K562 (cell line): Measurements from ENCODE around the gene DEDD. TPM values are rescaled to one million over a fixed set of nuclear protein-coding genes. Genes with fewer than 3 reads are reported as not detected.

ENCODE experiments used
- ASH1L ChIP-seq: fragments of 450-650 bp; IDR thresholded peaks from 2 replicates; pipeline ENCODE4 v1.6.1; 2018; ENCODE audit warnings: borderline replicate concordance, mild to moderate bottlenecking, low read depth; ENCODE audit not compliant: partially characterized antibody
- CBFB ChIP-seq: sonication (generic); formaldehyde crosslinking; IDR thresholded peaks from 2 replicates; pipeline ENCODE4 v1.4.0; 2020; ENCODE audit warnings: mild to moderate bottlenecking, missing genetic modification reagents
- FOSL1 ChIP-seq: fragments of 200-800 bp; sonication (Bioruptor generic); conservative IDR thresholded peaks from 2 replicates; pipeline ENCODE4 v1.6.1; 2016; ENCODE audit warnings: missing genetic modification characterization, missing compliant biosample characterization
- FOXK1 ChIP-seq: sonication (generic); formaldehyde crosslinking; IDR thresholded peaks from 2 replicates; pipeline ENCODE4 v1.8.0; 2022; ENCODE audit warnings: missing genetic modification reagents, mild to moderate bottlenecking, borderline replicate concordance
- HMBOX1 ChIP-seq: sonication (generic); IDR thresholded peaks from 2 replicates; pipeline ENCODE4 v1.6.1; 2016
- HMG20A ChIP-seq: fragments of 450-650 bp; formaldehyde crosslinking; conservative IDR thresholded peaks from 2 replicates; pipeline ENCODE4 v1.4.0; 2020; ENCODE audit warnings: mild to moderate bottlenecking, mixed read lengths
- MAFK ChIP-seq: IDR thresholded peaks from 2 replicates; pipeline ENCODE4 v1.6.1; 2011; ENCODE audit warnings: low read length, improper control_type of control experiment
- PBX2 ChIP-seq, 2 experiments: IDR thresholded peaks in 1 of 2; conservative IDR thresholded peaks in 1 of 2; 2 replicates each; pipeline ENCODE4 v1.6.1; 2016; ENCODE audit warnings: low read depth in 2 of 2, mild to moderate bottlenecking in 1 of 2, missing compliant biosample characterization in 1 of 2, missing genetic modification characterization in 1 of 2, moderate library complexity in 1 of 2
- PHF8 ChIP-seq: fragments of 200-600 bp; sonication (generic); IDR thresholded peaks from 2 replicates; pipeline ENCODE4 v1.6.1; 2012; ENCODE audit warnings: mixed run types, mild to moderate bottlenecking, inconsistent platforms, low read length, moderate library complexity, borderline replicate concordance
- SMAD4 ChIP-seq: fragments of 250-450 bp; sonication (Bioruptor Pico); conservative IDR thresholded peaks from 2 replicates; pipeline ENCODE4 v1.8.0; 2021; ENCODE audit warnings: inconsistent platforms, mild to moderate bottlenecking, moderate library complexity
- SNIP1 ChIP-seq: fragments of 450-650 bp; IDR thresholded peaks from 2 replicates; pipeline ENCODE4 v1.7.1; 2017; ENCODE audit warnings: low read depth, mild to moderate bottlenecking
- SP2 ChIP-seq: IDR thresholded peaks from 2 replicates; pipeline ENCODE4 v1.6.1; 2011; ENCODE audit warnings: mild to moderate bottlenecking, low read depth, low read length, moderate library complexity; ENCODE audit not compliant: poor library complexity, severe bottlenecking; ENCODE audit errors: extremely low read depth
- SUPT5H ChIP-seq: fragments of 450-650 bp; IDR thresholded peaks from 2 replicates; pipeline ENCODE4 v1.6.1; 2016
- TCFL5 ChIP-seq: fragments of 250-450 bp; sonication (Bioruptor Pico); conservative IDR thresholded peaks from 2 replicates; pipeline ENCODE4 v1.6.1; 2021; ENCODE audit warnings: mild to moderate bottlenecking, moderate library complexity, matching md5 sums
- USF2 ChIP-seq: sonication (generic); formaldehyde crosslinking; IDR thresholded peaks from 2 replicates; pipeline ENCODE4 v1.5.0; 2020; ENCODE audit warnings: missing genetic modification reagents
- ZBTB12 ChIP-seq: fragments of 250-450 bp; sonication (Bioruptor Pico); IDR thresholded peaks from 2 replicates; pipeline ENCODE4 v1.4.0; 2020
- ZC3H4 ChIP-seq: sonication (generic); formaldehyde crosslinking; IDR thresholded peaks from 2 replicates; pipeline ENCODE4 v1.9.0; 2021; ENCODE audit warnings: missing genetic modification reagents, borderline replicate concordance
- ZFX ChIP-seq: sonication (generic); formaldehyde crosslinking; IDR thresholded peaks from 2 replicates; pipeline ENCODE4 v1.8.0; 2022; ENCODE audit warnings: mild to moderate bottlenecking, missing genetic modification reagents, moderate library complexity
- ZNF143 ChIP-seq: sonication (generic); formaldehyde crosslinking; IDR thresholded peaks from 2 replicates; pipeline ENCODE4 v1.9.0; 2022; ENCODE audit warnings: mild to moderate bottlenecking, missing genetic modification reagents
- ZNF24 ChIP-seq: fragments of 450-650 bp; IDR thresholded peaks from 2 replicates; pipeline ENCODE4 v1.6.1; 2016
- ZNF311 ChIP-seq: fragments of 250-450 bp; sonication (Bioruptor Pico); IDR thresholded peaks from 2 replicates; pipeline ENCODE4 v1.4.0; 2020; ENCODE audit warnings: mild to moderate bottlenecking, moderate library complexity
- ZNF507 ChIP-seq: conservative IDR thresholded peaks from 2 replicates; pipeline ENCODE4 v1.6.1; 2017; ENCODE audit warnings: missing genetic modification characterization, missing compliant biosample characterization
- ZNF76 ChIP-seq: fragments of 250-450 bp; sonication (Bioruptor Pico); IDR thresholded peaks from 2 replicates; pipeline ENCODE4 v1.4.0; 2020; ENCODE audit warnings: mild to moderate bottlenecking, moderate library complexity, borderline replicate concordance
- polyA plus RNA-seq, 8 experiments: library from polyadenylated mRNA; depleted of rRNA in 4 of 8; stranded (reverse) in 5 of 8; unstranded in 3 of 8; fragments of >200 nt; fragmentation: Nextera tagmentation in 2 of 8; fragmentation: Illumina TruSeq in 1 of 8; extraction: Ambion mirVana in 2 of 8; extraction: Trizol in 1 of 8; gene quantifications; 2 replicates each; pipeline versions ENCODE4 v1.2.1 to v1.2.3, GENCODE V29; 2011 to 2014; ENCODE audit warnings: inconsistent platforms in 1 of 8, missing spikeins in 1 of 8
- total RNA-seq, 7 experiments: library from RNA; depleted of rRNA in 6 of 7; stranded (reverse); fragments of >200 nt in 6 of 7; fragmentation: Illumina TruSeq in 2 of 7; extraction: Trizol in 2 of 7; gene quantifications; 2 replicates each; pipeline versions ENCODE4 v1.2.1 to v1.2.3, GENCODE V29; 2011 to 2021; ENCODE audit warnings: low replicate concordance in 1 of 7

The DEDD gene
- total and polyA plus RNA-seq, 9 of the 15 experiments (the other 6 are each of a cell fraction or from before 2014, with no cell fraction given) = 11.6 to 41.0 (median 16.8) TPM

GRCh38 chr1:161177112-161177935 is 44.9 kb upstream of the DEDD start, which contains the start of gene B4GALT3 (continued):
- TF ChIP-seq ZBTB12 = peak; percentile 44; the same call in 1 of the 2 replicates
- TF ChIP-seq FOXK1 = no peak
- TF ChIP-seq ZNF311 = no peak
- TF ChIP-seq ASH1L = no peak
- no peak for TF ChIP-seq PBX2 (CRISPR knock-in tag; IDR thresholded peaks at IDR 0.05; ENCODE audit: low read depth)
- TF ChIP-seq PBX2 (tag; conservative IDR thresholded peaks at IDR 0.05; ENCODE audit: low read depth) = no peak
- TF ChIP-seq USF2 (CRISPR knock-in tag) = no peak; the same call in 1 of the 2 replicates
- no peak for TF ChIP-seq MAFK
- TF ChIP-seq ZNF143 = no peak
- TF ChIP-seq PHF8 = peak; percentile 97; the same call in 1 of the 2 replicates
- TF ChIP-seq SMAD4 (CRISPR knock-in tag) = peak; percentile 90
- TF ChIP-seq ZNF24 = peak; percentile 90
- TF ChIP-seq CBFB = peak; percentile 96
- TF ChIP-seq HMBOX1 = peak; percentile 90
- TF ChIP-seq SUPT5H = peak; percentile 94
- TF ChIP-seq SP2 = no peak
- 0 out of 2 replicates have a peak, but pooled peaks have one; percentile 52 for TF ChIP-seq ZNF76
- TF ChIP-seq FOSL1 = peak; percentile 78
- TF ChIP-seq ZFX (CRISPR knock-in tag) = peak; percentile 81
- no peak for TF ChIP-seq HMG20A (CRISPR knock-in tag)
- TF ChIP-seq ZNF507 (tag) = no peak
- no peak for TF ChIP-seq SNIP1
- no peak for TF ChIP-seq TCFL5 (CRISPR knock-in tag)
- no peak for TF ChIP-seq ZC3H4 (CRISPR knock-in tag)
